ENCODE results near the gene AMD1.
A peak's percentile ranks its signal among the peaks of the same experiment; 100 is the strongest.
"Not testable (repeated sequence)": the region's sequence is repeated elsewhere in the genome, so short reads cannot be mapped to it uniquely, and the experiment has no call there.

Gene AMD1

DNA sequence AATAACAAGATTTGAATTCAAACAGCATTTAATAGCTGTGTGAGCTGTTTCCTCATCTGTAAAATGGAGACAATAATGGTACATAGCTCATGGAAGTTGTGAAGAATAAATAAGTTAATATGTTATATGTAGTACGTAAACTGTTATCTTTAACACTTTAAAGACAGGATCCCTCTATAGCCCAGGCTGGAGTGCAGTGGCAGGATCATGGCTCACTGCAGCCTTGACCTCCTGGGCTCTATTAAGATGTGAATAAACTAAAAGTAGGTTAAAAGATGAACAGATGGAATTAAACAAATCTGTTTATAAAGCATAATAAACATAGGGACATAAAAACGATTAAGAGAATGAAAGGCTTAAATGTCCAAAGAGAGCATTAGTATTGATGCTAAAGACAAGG is 3.0 kb downstream of the AMD1 start:
- DNase-seq (ENCODE audit: low spot score), result no peak

DNA sequence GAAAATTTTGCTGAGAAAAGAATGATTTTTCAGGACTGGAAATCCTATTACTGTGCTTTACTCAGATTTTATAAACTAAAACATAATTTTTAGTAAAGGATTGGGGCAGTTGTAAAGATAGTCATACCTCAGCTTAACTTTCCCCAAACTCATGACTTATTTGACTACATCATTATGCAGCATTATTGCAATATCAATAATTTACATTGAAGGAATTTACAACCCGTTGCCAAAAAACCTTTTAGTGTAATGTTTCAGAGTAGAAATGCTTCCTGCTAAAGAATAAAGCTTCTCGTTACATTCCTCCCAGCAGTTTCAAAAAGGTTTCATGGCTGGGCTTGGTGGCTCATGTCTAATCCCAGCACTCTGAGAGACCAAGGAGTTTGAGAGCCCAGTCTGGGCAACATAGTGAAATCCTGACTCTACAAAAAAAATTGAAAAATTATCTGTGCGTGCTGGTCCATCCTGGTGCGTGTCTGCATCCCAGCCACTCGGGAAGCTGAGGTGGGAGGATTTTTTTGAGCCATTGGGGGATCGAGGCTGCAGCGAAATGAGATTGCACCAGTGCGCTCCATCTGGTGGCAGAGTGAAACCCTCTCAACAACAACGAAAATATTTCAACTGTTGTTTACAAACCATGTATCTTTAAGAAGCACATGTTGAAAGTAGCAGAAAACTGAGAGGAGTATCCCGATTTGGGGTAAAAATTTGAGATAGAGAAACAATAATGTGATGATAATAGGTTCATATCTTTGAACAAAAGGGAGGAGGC is 4.4 kb downstream of the AMD1 start:
- peak; percentile 37 for DNase-seq (ENCODE audit: low spot score)

DNA sequence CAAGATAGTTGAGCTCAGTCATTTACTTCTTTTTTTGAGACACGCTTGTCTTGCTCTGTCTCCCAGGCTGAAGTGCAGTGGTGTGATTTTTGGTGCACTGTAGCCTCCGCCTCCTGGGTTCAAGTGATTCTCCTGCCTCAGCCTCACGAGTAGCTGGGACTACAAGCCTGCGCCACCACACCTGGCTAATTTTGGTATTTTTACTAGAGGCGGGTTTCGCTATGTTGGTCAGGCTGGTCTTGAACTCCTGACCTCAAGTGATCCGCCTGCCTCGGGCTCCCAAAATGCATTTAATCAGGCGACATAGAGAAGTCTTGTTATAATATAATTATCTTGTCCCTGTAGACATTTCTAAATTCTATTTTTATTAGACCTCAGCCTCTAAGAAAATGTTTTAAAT is 6.1 kb downstream of the AMD1 start:
- DNase-seq (ENCODE audit: low spot score), result no peak

DNA sequence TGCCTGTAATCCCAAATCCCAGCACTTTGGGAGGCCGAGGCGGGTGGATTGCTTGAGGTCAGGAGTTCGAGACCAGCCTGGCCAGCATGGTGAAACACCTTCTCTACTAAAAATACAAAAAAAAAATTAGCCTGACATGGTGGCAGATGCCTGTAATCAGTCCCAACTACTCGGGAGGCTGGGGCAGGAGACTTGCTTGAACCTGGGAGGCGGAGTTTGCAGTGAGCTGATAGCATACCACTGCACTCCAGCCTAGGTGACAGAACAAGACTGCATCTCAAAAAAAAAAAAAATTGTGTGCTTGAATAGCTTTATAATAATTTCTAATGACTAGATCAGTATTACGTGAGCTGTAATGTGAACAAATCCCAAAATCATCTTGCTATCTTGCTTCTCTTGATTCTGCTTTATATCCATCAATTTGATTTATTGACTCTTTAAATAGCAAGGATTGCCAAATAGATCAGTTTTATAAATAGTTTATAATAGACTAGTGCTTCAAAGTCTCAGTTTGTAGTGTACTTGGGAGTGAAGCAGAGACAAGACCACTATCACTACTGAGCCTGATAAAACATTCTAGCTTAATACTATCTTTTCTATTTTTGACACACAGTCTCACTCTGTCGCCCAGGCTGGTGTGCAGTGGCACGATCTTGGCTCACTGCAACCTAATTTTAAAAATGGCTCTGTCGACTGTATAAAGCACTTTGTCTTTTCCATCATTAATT is 7.1 kb downstream of the AMD1 start:
- no peak for DNase-seq (ENCODE audit: low spot score)

DNA sequence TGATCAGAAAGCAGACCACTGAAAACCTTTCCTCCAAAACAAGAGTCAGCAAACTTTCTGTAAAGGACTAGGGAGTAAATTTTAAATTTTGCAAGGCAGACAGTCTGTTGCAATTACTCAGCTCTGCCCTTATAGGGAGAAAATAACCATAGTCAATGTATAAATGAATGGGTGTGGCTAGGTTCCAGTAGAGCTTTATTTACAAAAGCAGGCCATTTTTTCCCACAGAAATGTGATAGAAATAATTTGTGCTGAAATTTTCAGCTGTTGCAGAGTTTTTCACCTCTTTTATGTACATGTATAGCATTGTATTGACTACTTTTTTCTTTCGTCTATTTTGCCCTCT is 7.7 kb downstream of the AMD1 start:
- DNase-seq (ENCODE audit: low spot score), result no peak

DNA sequence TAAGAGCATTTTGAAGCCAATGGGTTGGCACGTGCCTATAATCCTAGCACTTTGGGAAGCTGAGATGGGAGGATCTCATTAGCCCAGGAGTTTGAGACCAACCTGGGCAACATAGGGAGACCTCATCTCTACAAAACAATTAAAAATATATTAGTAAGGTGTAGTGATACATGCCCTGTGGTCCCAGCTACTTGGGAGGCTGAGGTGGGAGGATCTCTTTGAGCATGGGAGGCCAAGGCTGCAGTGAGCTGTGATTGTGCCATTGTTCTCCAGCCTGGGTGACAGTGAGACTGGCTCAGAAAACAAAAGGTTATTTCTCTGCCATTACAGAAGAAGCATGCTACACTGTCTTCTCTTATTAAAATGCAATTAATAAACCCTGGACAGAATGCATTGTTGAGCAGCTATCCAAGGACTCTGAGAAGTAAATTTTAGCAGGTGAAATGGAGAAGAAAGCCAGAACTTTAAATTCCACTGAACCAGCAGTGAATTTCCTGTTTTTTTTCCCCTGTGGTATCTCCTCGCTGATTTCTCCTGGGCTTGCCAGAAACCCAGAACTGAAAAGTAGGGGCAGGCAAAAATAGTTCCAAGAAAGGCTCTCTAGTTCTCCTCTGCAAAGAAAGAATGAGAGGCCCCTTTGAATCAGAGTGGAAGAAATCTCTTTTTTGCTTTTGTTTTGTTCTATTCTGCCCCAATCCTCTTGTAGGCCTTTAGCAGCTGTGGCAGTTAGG is 8.4 kb downstream of the AMD1 start:
- DNase-seq (ENCODE audit: low spot score), result no peak

DNA sequence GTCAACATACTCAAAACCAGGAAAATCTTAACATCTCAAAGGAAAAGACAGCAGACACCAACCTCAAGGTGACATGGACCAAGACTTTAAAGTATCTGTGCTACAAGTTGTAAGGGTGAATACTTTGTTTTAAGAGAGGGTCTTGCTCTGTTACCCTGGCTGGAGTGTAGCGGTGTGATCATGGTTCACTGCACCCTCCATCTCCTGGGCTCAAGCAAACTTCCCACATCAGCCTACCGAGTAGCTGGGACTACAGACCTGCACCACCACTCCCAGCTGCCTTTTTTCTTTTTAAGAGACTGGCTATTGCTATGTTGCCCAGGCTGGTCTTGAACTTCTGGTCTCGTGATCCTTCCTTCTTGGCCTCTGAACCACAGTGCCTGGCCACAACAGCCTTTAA is 9.7 kb downstream of the AMD1 start:
- DNase-seq (ENCODE audit: low spot score), result no peak

DNA sequence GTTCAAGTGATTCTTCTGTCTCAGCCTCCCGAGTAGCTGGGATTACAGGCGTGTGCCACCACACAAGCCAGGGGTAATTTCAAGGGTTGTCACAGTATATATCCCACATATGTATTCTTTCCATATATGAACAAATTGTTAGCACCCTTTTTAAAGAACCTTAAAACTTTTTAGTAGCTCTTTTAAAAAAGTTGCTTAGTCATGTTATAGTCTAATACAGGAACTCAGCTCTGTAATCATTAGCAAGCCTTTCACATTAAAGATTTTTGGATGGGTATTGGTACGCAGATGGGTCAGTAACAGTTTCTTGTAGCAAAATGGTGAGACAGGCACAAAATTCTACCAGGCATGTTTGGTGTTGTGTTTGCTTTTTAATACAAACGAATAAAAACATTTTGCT is 10.9 kb downstream of the AMD1 start:
- no peak for DNase-seq (ENCODE audit: low spot score)

DNA sequence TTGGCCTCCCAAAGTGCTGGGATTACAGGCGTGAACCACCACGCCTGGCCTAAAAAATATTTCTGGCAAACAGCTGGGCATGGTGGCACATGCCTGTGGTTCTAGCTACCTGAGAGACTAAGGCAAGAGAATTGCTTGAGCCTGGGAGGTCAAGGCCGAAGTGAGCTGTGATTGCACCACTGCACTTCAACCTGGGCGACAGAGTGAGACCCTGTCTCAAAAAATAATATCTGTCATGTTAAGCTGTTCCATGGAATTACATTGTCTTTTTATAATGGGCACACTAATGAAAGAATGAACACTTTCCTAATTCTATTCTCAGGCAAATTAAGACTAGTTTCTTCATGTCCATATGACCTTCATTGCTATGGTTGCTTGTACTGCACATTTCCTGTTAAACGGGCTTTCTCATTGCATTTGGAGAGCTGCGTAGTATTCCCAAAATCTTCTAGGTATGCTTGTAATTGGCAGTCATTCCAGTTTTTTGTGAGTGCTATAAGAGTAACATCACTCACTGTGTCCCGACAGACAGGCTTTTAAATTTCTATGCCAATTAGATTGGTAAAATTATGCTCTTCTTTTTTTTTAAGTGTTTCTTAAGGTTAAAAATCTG is 12.1 kb downstream of the AMD1 start:
- no peak for DNase-seq (ENCODE audit: low spot score)

DNA sequence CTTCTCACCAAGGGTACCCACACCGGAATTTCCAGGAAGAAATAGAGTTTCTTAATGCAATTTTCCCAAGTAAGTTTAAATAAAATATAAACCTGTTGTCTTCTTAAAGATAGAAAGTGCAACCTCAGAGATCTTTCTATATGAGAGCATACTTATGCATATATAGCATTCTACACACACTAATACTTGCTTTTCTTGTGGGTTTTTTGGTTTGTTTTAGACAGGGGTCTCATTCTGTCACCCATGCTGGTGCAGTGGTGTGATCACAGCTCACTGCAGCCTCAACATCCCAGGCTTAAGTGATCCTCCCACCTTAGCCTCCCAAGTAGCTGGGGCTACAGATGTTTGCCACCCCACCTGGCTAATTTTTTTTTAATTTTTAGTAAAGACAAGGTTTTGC is 15.7 kb downstream of the AMD1 start:
- DNase-seq (ENCODE audit: low spot score), result no peak

DNA sequence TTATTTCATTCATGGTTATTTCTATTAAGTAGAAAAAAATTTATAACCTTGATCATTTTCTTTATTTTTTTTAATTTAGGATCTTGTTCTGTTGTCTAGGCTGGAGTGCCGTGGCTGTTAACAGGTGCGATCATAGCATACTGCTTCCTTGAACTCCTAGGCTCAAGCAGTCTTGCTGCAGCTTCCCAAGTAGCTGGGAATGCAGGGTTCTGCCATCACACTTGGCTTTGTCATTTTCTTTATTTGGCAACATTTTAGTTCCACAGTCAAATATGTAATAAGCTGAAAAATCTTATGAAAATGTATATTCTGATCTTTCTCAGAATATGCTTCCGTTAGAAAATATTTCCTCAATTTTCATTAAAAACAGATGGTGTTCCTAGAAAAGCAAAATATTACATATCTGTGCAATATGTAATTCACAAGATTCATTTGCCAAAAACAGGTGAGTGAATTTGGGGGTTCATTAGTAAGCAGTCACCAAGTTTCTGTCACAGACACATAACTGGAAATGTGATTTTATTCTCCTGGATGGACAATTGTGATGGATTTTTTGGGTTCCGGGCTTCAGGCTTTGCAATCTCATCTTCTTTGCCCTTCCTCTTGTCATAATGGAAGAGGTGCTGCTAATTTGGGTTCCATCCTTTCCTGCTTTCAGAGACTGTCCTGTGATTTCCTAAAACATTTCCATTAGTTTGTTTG is 21.5 kb downstream of the AMD1 start:
- DNase-seq (ENCODE audit: low spot score), result no peak

DNA sequence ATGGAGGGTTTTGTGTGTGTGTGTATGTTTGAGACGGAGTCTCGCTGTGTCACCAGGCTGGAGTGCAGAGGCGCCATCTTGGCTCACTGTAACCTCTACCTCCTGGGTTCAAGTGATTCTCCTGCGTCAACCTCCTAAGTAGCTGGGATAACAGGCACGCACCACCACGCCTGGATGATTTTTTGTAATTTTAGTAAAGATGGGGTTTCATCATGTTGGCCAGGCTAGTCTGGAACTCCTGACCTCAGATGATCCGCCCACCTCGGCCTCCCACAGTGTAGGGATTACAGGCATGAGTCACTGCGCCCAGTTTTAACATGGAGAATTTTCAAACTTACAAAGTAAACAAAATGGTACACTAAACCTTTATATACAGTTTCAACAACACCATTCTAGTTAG is 22.8 kb downstream of the AMD1 start:
- DNase-seq (ENCODE audit: low spot score), result no peak

DNA sequence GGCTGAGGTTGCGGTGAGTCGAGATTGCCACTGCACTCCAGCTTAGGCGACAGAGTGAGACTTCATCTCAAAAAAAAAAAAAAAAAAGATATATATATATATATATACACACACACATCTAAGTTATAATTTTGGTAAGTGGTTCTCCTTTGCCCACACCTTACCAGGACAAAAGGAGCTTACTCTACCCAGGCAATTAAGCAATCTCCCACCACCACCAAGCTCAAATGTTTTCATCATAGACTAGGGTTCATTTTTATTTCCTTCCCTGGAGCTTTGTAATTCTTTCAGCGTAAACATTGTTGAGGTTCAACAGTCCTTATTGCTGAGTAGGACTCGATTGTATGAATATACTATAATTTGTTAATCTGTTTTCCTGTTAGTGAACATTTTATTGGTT is 23.5 kb downstream of the AMD1 start:
- no peak for DNase-seq (ENCODE audit: low spot score)

DNA sequence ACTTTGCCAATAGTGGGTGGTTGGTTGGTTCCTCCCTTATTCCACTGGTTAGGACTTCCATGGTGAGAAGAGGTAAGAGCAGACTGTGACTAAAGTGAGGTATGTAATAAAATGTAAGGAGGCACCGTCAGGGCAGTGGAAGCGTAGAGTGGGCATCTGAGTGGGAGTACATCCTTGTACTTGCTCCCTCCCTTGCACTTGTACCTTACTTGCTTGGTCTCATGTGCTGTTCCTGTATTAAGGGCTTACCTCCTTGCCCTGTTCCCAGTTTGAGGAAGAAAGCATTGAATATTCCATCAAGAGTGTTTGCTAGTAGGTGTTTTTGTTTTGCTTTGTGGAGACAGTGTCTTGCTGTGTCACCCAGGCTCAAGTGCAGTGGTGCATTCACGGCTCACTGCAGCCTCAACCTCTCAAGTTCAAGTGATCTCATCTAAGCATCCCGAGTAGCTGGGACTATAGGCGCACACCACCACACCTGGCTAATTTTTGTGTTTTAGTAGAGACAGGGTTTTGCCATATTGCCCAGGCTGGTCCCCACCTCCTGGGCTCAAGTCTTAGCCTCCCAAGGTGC is 25.5 kb downstream of the AMD1 start:
- DNase-seq (ENCODE audit: low spot score), result no peak

DNA sequence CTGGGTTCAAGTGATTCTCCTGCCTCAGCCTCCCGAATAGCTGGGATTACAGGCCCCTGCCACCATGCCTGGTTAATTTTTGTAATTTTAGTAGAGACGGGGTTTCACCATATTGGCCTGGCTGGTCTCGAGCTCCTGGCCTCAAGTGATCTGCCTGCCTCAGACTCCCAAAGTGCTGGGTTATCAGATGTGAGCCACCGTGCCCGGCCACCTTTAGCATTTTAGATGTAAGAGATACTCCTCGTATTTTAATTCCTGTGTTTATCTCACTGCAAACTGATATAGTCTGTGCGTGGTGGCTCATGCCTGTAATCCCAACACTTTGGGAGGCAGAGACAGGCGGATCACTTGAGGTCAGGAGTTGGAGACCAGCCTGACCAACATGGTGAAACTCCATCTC is 27.0 kb downstream of the AMD1 start:
- not testable (repeated sequence) for DNase-seq (ENCODE audit: low spot score)

DNA sequence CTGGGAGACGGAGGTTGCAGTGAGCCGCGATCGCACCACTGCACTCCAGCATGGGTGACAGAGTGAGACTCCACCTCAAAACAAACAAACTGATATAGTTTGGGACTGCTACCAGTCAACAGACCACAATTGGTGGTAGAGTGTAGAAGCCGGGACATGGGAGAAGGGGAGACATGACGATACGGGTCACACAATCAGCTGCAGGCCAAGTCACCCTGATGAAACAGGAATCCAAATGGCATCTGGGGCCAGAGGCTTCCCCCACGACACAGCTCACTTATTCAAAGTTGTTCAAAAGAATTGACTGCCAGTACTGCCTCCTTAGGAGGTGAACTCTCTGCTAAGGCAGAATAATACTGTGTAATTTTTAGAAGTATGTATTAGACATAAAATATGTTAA is 27.5 kb downstream of the AMD1 start:
- no peak for DNase-seq (ENCODE audit: low spot score)

DNA sequence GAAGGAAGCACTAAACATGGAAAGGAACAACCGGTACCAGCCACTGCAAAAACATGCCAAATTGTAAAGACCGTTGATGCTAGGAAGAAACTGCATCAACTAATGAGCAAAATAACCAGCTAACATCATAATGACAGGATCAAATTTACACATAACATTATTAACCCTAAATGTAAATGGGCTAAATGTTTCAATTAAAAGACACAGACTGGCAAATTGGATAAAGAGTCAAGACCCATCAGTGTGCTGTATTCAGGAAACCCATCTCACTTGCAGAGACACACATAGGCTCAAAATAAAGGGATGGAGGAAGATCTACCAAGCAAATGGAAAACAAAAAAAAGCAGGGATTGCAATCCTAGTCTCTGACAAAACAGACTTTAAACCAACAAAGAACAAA is 31.7 kb downstream of the AMD1 start:
- DNase-seq (ENCODE audit: low spot score), result not testable (repeated sequence)

DNA sequence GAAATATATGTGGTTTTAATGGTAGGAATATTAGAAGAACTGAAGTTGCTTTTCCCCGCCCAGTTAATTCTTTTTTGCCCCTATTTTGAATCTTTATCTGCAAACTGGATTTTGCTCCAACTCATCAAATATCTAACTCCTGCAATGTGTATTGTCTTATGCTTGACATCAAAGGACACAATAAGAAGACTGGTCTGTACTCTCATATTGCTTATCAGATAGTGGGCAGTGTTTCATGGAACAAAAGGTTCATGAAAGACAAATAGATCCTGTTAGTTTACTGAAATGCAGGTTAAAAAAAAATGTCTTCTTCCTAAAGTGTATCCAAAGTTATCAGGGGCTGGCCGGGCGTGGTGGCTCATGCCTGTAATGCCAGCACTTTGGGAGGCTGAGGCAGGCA is 56.2 kb downstream of the AMD1 start:
- no peak for DNase-seq (ENCODE audit: low spot score)

DNA sequence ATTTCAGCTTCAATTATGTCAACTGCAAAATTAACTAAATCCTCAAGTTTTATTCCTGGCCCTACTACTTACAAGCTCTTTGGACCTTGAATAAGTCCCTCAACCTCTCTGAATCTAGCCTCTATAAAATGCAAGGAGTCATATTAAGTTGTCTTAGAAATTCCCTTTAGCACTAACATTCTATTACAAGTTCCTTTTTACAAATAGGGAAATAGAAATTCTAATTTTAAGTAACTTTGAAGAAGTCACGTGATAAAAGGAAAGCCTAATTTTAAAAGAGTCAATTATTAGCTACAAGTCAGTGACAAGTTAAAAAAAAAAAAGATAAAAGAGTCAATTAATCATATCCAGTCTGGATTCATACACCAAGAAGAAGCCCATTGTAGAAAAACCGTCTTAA is 59.3 kb downstream of the AMD1 start:
- DNase-seq (ENCODE audit: low spot score), result no peak

DNA sequence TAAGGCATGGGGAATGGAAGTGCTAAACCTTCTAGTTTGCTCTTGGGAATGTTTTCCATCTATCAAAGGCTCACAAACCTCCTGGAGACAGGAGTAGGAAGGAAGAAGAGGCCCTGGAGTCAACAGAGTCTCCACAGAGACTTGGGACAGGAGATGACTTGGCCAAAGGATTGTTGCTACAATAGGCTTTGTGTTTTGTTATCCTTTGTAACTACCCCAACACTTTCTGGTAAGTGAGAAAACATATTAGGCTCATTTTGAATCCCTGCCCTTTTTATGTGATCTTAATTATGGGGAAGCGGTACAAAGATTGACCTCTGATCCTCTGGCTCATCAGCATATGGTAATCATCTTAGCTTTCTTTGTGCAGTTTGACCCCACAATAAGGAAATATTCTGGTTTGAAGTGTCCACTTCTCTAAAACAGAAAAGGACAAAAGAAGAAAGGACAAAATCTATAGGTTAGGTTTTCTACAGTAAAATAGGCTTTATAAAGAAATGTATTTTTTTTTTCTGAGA is 59.9 kb downstream of the AMD1 start:
- no peak for DNase-seq (ENCODE audit: low spot score)

DNA sequence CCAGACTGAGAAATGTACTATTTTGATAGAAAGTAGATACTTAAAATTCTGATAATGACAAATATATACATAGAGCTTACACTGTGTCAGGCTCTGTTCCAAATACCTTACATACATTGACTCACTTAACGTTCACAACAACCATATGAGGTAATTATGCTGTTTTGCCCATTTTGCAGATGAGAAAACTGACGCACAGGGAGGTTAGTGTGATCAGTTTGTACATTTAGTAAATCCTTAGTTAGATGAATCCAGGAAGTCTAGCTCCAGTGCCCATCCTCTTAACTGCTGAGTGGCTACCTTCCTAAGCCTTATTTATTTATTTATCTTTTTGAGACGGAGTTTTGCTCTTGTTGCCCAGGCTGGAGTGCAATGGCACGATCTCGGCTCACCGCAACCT is 60.6 kb downstream of the AMD1 start:
- no peak for DNase-seq (ENCODE audit: low spot score)

DNA sequence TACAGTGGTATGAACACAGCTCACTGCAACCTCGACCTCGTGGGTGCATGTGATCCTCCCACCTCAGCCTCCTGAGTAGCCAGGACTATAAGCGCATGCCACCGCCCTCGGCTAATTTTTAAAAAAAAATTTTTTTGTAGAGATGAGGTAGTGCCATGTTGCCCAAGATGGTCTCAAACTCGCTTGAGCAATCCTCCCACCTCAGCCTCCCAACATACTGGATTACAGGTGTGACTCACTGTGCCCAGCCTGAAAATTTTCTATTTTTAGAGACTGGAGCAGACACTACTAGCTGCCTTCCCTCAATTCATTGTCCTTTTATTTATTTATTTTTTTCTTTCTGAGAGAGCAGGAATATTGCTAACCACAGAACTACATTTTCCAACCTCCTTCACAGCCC is 63.6 kb downstream of the AMD1 start:
- no peak for DNase-seq (ENCODE audit: low spot score)
